HEK293 (cell line): ENCODE data around the gene KLHDC8B.

ENCODE experiments used
- CTCF ChIA-PET: fragments of 350-600 bp; formaldehyde crosslinking; extraction: SDS; loops from one replicate; lab custom pipeline; 2021; ENCODE audit warnings: antibody characterized with exemption; lab: Yijun Ruan, JAX
- POLR2A ChIA-PET: fragments of 300-600 bp; formaldehyde crosslinking; extraction: SDS; loops from one replicate; lab custom pipeline; 2020; ENCODE audit warnings: antibody characterized with exemption, inconsistent platforms; lab: Yijun Ruan, JAX
- H3K27ac ChIP-seq: fragments of 200-500 bp; sonication (Bioruptor generic); 2 replicates; pipeline ENCODE4 v1.5.1; 2014; ENCODE audit warnings: low read depth, low read length, control low read depth, inconsistent platforms; ENCODE audit errors: extremely low read depth
- H3K36me3 ChIP-seq, 2 experiments: fragments of 200-500 bp in 1 of 2; sonication (Bioruptor generic) in 1 of 2; 1 replicate in 1 of 2; 2 replicates in 1 of 2; pipeline ENCODE4 v1.5.1; 2014 to 2017; ENCODE audit warnings: inconsistent platforms in 2 of 2, low read length in 2 of 2; ENCODE audit not compliant: control insufficient read depth in 2 of 2, insufficient read depth in 1 of 2
- H3K4me1 ChIP-seq: fragments of 200-500 bp; sonication (Bioruptor generic); 2 replicates; pipeline ENCODE4 v1.5.1; 2014; ENCODE audit warnings: mild to moderate bottlenecking, low read length, inconsistent platforms; ENCODE audit not compliant: control insufficient read depth, insufficient read depth
- H3K4me3 ChIP-seq: 2 replicates; pipeline ENCODE4 v1.5.1; 2011; ENCODE audit warnings: low read depth, mild to moderate bottlenecking, control low read depth, low read length, moderate library complexity
- H3K9me3 ChIP-seq: fragments of 200-500 bp; sonication (Bioruptor generic); 2 replicates; pipeline ENCODE4 v1.5.1; 2014; ENCODE audit warnings: low read depth, low read length, inconsistent platforms; ENCODE audit not compliant: control insufficient read depth, insufficient read depth
- FEZF1 ChIP-seq: fragments of 450-650 bp; formaldehyde crosslinking; IDR thresholded peaks from 2 replicates; pipeline ENCODE4 v1.5.1; 2016; ENCODE audit warnings: missing biosample characterization, missing genetic modification characterization
- GLI2 ChIP-seq: fragments of 450-650 bp; formaldehyde crosslinking; IDR thresholded peaks from 2 replicates; pipeline ENCODE4; 2017; ENCODE audit warnings: missing biosample characterization, missing genetic modification characterization, low read depth, borderline replicate concordance
- GLIS2 ChIP-seq: fragments of 450-650 bp; formaldehyde crosslinking; IDR thresholded peaks from 2 replicates; pipeline ENCODE4 v1.5.1; 2016; ENCODE audit warnings: missing biosample characterization, missing genetic modification characterization
- ZBTB49 ChIP-seq: fragments of 450-650 bp; formaldehyde crosslinking; IDR thresholded peaks from 2 replicates; pipeline ENCODE4 v1.5.1; 2016; ENCODE audit warnings: missing biosample characterization, missing genetic modification characterization, low read depth
- ZNF362 ChIP-seq: fragments of 450-650 bp; formaldehyde crosslinking; IDR thresholded peaks from 2 replicates; pipeline ENCODE4 v1.5.1; 2016; ENCODE audit warnings: missing biosample characterization, missing genetic modification characterization
- ZNF394 ChIP-seq: fragments of 450-650 bp; formaldehyde crosslinking; IDR thresholded peaks from 2 replicates; pipeline ENCODE4 v1.5.1; 2016; ENCODE audit warnings: missing biosample characterization, missing genetic modification characterization, mild to moderate bottlenecking, moderate library complexity, borderline replicate concordance
- ZNF555 ChIP-seq: fragments of 450-650 bp; formaldehyde crosslinking; conservative IDR thresholded peaks from 2 replicates; pipeline ENCODE4 v1.5.1; 2017; ENCODE audit warnings: missing biosample characterization, mild to moderate bottlenecking, missing genetic modification characterization, inconsistent platforms
- ZNF560 ChIP-seq: fragments of 450-650 bp; formaldehyde crosslinking; IDR thresholded peaks from 2 replicates; pipeline ENCODE4 v1.5.1; 2017; ENCODE audit warnings: missing biosample characterization, missing genetic modification characterization, borderline replicate concordance
- ZNF624 ChIP-seq: fragments of 450-650 bp; formaldehyde crosslinking; IDR thresholded peaks from 2 replicates; pipeline ENCODE4 v1.5.1; 2017; ENCODE audit warnings: missing biosample characterization, missing genetic modification characterization
- ZNF777 ChIP-seq: fragments of 450-650 bp; formaldehyde crosslinking; IDR thresholded peaks from 2 replicates; pipeline ENCODE4 v1.5.1; 2017; ENCODE audit warnings: missing biosample characterization, missing genetic modification characterization, borderline replicate concordance
- TF ChIP-seq, protein P1 (sequence below): fragments of 450-650 bp; formaldehyde crosslinking; IDR thresholded peaks from 2 replicates; pipeline ENCODE4 v1.5.1; 2016; ENCODE audit warnings: missing biosample characterization, missing genetic modification characterization
- TF ChIP-seq, protein P2 (sequence below): fragments of 450-650 bp; formaldehyde crosslinking; IDR thresholded peaks from 2 replicates; pipeline ENCODE4 v1.5.1; 2016; ENCODE audit warnings: missing biosample characterization, missing genetic modification characterization
- TF ChIP-seq, protein P3 (sequence below): fragments of 450-650 bp; IDR thresholded peaks from 2 replicates; pipeline ENCODE4 v1.5.1; 2018; ENCODE audit warnings: missing biosample characterization, mild to moderate bottlenecking, missing genetic modification characterization

KLHDC8B gene

DNA sequence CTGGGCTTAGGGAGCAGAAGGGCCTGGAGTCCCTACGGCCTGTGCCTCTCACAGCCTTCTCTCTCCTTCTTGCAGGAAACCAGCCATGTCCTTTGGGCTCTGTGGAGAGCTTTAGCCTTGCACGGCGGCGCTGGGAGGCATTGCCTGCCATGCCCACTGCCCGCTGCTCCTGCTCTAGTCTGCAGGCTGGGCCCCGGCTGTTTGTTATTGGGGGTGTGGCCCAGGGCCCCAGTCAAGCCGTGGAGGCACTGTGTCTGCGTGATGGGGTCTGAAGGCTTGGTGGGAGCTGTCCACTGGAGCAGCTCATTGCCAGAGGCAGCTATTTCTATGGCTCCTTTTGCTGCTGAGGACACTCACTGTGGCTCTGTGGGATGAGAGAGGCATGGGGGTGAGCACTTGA is 4.1 kb downstream of the KLHDC8B start:
- CTCF ChIA-PET, result no interaction called here
- Histone ChIP-seq H3K9me3 (no peaks in the 10 kb centered on the region), H3K4me1 (peaks cover 7% of the 10 kb centered on the region), H3K36me3 (peaks cover 0 to 31% of the 10 kb centered on the region in 2 experiments; a peak in 1 of 3 replicates), H3K4me3 (no peak overlapping the region), H3K27ac (no peak overlapping the region)
- TF ChIP-seq, protein P1, sequence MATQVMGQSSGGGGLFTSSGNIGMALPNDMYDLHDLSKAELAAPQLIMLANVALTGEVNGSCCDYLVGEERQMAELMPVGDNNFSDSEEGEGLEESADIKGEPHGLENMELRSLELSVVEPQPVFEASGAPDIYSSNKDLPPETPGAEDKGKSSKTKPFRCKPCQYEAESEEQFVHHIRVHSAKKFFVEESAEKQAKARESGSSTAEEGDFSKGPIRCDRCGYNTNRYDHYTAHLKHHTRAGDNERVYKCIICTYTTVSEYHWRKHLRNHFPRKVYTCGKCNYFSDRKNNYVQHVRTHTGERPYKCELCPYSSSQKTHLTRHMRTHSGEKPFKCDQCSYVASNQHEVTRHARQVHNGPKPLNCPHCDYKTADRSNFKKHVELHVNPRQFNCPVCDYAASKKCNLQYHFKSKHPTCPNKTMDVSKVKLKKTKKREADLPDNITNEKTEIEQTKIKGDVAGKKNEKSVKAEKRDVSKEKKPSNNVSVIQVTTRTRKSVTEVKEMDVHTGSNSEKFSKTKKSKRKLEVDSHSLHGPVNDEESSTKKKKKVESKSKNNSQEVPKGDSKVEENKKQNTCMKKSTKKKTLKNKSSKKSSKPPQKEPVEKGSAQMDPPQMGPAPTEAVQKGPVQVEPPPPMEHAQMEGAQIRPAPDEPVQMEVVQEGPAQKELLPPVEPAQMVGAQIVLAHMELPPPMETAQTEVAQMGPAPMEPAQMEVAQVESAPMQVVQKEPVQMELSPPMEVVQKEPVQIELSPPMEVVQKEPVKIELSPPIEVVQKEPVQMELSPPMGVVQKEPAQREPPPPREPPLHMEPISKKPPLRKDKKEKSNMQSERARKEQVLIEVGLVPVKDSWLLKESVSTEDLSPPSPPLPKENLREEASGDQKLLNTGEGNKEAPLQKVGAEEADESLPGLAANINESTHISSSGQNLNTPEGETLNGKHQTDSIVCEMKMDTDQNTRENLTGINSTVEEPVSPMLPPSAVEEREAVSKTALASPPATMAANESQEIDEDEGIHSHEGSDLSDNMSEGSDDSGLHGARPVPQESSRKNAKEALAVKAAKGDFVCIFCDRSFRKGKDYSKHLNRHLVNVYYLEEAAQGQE, result peak; percentile 56; the same call in 1 of the 2 replicates
- no peak for TF ChIP-seq ZNF777 (tag by site-specific recombination)
- POLR2A ChIA-PET, result no interaction called here

GRCh38 chr3:49177073-49177472 is 5.7 kb downstream of the KLHDC8B start:
- no peaks in the 10 kb centered on the region for H3K9me3 ChIP-seq
- ChIA-PET CTCF (no interaction called here), POLR2A (no interaction called here)
- peaks cover 0 to 31% of the 10 kb centered on the region in 2 experiments; a peak in 1 of 3 replicates for H3K36me3 ChIP-seq
- H3K27ac ChIP-seq, result no peak overlapping the region
- no peak for TF ChIP-seq ZNF555 (tag by site-specific recombination)
- TF ChIP-seq ZBTB49 (tag by site-specific recombination), result no peak
- TF ChIP-seq, protein P2, sequence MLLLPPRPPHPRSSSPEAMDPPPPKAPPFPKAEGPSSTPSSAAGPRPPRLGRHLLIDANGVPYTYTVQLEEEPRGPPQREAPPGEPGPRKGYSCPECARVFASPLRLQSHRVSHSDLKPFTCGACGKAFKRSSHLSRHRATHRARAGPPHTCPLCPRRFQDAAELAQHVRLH (tag by site-specific recombination), result no peak
- TF ChIP-seq GLI2 (tag by site-specific recombination), result no peak
- no peak for TF ChIP-seq FEZF1
- no peak for TF ChIP-seq ZNF394 (tag by site-specific recombination)
- TF ChIP-seq ZNF560, result no peak
- no peak for TF ChIP-seq GLIS2 (tag by site-specific recombination)
- no peak for TF ChIP-seq ZNF624 (tag by site-specific recombination)
- TF ChIP-seq, protein P3, sequence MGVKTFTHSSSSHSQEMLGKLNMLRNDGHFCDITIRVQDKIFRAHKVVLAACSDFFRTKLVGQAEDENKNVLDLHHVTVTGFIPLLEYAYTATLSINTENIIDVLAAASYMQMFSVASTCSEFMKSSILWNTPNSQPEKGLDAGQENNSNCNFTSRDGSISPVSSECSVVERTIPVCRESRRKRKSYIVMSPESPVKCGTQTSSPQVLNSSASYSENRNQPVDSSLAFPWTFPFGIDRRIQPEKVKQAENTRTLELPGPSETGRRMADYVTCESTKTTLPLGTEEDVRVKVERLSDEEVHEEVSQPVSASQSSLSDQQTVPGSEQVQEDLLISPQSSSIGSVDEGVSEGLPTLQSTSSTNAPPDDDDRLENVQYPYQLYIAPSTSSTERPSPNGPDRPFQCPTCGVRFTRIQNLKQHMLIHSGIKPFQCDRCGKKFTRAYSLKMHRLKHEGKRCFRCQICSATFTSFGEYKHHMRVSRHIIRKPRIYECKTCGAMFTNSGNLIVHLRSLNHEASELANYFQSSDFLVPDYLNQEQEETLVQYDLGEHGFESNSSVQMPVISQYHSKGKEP (tag by site-specific recombination), result no peak
- no peak for TF ChIP-seq ZNF362
- no peak overlapping the region for H3K4me3 ChIP-seq
- peaks cover 7% of the 10 kb centered on the region for H3K4me1 ChIP-seq
